Epithelial cell of esophagus (primary cell): ENCODE results near the gene STPG4.
"Not testable (repeated sequence)": the region's sequence is repeated elsewhere in the genome, so short reads cannot be mapped to it uniquely, and the experiment has no call there.

Experiments used
- DNase-seq: peaks from one replicate; pipeline ENCODE4 v3.0.0; 2010; ENCODE audit warnings: low read depth
- H3K4me3 ChIP-seq: 2 replicates; pipeline ENCODE4 v1.5.1; 2011; ENCODE audit warnings: mild to moderate bottlenecking, low read length, control low read depth
- TF ChIP-seq, protein P1 (sequence below): IDR thresholded peaks from 2 replicates; pipeline ENCODE4 v1.5.1; 2011; ENCODE audit warnings: low read depth, mild to moderate bottlenecking, low read length, control low read depth, inconsistent platforms; ENCODE audit not compliant: insufficient read depth; ENCODE audit errors: missing control alignments

The STPG4 gene

DNA sequence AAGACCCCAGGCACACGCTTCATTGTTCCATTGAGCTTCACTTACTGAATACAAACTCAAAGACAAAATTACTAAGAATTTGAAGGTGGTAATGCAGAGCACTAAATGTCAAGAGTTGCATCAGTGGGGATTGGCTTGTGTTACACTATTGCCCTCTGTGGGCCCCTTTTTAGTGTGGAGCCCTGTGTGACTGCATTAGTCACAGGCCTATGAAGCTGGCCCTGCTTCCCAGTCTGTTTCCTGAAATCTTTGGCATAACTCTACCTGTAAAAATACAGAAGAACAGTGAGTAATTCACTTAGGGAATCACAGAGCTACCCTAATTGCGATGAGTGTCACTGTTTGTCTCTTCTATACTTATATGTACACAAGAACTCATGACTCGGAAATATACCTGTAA is 40.0 kb upstream of the STPG4 start:
- TF ChIP-seq, protein P1, sequence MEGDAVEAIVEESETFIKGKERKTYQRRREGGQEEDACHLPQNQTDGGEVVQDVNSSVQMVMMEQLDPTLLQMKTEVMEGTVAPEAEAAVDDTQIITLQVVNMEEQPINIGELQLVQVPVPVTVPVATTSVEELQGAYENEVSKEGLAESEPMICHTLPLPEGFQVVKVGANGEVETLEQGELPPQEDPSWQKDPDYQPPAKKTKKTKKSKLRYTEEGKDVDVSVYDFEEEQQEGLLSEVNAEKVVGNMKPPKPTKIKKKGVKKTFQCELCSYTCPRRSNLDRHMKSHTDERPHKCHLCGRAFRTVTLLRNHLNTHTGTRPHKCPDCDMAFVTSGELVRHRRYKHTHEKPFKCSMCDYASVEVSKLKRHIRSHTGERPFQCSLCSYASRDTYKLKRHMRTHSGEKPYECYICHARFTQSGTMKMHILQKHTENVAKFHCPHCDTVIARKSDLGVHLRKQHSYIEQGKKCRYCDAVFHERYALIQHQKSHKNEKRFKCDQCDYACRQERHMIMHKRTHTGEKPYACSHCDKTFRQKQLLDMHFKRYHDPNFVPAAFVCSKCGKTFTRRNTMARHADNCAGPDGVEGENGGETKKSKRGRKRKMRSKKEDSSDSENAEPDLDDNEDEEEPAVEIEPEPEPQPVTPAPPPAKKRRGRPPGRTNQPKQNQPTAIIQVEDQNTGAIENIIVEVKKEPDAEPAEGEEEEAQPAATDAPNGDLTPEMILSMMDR: no peak
- H3K4me3 ChIP-seq: no peak overlapping the region
- peak; percentile 81 for DNase-seq

DNA sequence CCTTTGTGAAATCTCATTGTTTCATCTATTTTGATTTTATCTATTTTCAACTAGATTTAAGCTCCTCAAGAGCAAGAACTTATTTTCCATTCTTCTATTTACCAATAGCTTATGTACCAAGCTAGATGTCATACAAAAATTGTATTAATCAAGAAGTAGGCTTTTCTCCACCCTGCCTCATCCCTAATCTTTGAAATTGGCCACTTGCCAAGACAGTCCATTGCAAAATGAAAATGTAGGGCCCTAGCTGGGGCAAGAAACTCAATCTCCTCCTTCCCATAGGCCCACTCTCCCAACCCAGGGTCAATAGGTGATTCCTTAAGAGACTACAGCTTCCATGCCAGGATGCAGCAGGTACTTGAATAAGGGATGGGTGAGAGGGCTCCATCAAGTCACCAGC is 39.3 kb upstream of the STPG4 start:
- no peak for DNase-seq
- TF ChIP-seq, protein P1: no peak
- H3K4me3 ChIP-seq: no peak overlapping the region

DNA sequence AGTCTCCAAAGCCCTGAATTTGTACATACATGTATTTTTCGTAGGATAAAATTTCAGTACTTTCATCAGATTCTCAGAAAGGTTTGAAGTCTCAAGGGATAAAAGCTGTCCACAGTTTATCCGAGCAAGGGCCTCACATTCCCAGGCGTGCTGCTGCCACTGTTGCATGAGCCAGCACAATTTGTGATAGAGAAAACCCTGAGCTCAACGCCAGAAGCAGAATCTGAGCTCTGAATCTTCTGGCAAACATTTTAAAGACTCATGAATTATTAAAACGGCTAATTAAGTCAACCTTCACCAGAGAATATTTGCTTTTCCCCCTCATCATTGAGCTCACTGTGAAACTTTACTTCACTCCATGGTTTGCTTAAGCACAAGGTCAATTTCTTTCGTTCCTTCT is 38.5 kb upstream of the STPG4 start:
- TF ChIP-seq, protein P1: no peak
- no peak for DNase-seq
- H3K4me3 ChIP-seq: no peak overlapping the region

DNA sequence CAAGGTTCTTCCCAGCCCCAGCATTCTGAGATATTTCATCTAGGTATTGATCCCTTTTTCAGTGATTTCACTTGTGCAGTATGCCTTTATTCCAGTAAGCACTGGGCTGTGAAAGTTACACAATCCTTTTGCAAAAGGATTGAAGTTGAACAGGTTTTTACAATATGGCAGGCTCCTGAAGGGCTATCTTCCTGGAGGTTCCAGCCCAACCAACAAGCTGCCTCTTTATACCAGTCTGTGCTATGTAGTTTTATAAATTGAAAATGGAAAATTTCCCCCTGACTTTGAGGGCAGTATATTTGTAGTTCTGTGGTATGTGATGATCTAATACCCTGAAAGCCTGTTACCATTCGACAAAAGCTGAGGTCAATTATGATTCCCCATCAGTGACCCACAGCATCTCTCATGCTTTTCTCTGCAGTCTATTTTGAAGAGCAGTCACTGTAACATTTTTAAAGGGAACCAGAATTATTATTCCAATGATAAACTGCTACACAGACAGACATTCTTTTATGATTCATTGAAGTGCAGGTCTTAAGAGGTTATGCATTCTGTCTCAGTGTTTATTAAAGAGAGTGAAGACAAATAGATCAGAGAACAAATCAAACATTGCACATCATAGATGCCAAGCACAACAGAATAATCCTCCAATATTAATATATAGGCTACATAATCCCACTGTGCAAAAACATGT is 35.2 kb upstream of the STPG4 start:
- TF ChIP-seq, protein P1: no peak
- no peak overlapping the region for H3K4me3 ChIP-seq
- DNase-seq: peak; percentile 74

DNA sequence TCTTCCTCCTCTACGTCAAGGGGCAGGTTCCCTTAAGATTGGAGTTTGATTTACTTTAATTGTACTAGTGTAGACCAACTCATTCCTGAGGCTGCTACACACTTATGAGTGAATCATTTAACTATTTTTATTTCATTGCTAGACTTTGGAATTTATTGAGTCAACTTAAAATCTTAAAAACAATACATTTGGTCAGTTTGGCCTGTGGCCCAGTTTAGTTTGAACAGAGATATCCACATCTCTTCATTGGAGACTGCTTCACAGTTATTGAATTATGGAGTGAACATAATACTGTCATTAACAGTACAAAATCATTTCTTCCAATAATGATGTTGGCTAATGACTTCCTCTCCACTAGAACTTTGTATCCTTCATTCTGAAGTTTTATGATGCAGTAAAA is 34.5 kb upstream of the STPG4 start:
- TF ChIP-seq, protein P1: no peak
- peak; percentile 50 for DNase-seq
- no peak overlapping the region for H3K4me3 ChIP-seq

DNA sequence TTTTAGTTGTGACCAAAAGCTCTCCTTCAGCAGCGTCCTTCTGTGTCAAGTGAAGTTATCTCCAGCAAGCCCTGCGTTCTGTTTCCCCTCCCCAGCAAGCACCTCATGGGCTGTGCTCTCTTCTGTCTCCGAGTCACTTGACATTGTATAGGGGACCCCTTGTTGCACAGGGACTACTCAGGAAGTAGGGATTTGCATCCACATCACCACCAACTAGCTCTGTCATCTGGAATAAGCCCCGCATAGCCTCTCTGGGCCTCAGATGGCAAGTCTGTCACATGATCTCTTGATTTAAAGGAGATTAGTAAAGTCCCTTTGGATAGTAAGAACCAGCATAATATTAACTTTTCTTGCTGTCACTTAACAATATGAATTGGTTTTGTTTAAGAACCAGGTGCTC is 32.0 kb upstream of the STPG4 start:
- no peak for DNase-seq
- TF ChIP-seq, protein P1: no peak
- H3K4me3 ChIP-seq: no peak overlapping the region

DNA sequence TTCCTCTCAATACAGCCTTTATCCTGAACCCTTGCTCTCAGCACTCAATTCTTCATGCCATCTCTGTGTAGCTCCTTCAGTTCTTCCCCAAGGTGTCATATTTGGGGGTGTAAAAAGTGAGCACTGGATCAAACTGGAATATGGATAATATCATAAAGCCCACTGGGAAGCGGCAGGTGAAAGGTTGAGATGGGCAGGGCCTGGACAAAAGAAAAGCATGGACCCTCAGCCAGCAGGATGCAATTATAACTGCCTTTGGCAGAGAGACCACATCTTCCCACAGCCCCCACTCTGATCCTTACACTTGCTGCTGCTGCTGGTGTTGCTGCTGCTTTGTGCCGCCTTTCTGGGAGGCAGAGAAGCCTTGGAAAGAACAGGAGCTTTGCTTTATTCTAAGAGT is 31.2 kb upstream of the STPG4 start:
- DNase-seq: no peak
- H3K4me3 ChIP-seq: no peak overlapping the region
- TF ChIP-seq, protein P1: no peak

DNA sequence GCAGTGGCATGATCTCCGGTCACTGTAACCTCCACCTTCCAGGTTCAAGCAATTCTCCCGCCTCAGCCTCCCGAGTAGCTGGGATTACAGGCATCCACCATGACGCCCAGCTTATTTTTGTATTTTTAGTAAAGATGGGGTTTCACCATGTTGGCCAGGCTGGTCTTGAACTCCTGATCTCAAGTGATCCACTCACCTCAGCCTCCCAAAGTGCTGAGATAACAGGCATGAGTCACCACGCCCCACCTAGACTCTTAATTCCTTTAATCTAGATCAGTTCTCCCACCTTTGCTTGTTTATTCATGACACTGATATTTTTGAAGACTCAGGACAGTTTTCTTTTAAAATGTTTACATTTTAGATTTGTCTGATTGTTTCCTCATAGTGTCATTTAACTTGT is 30.0 kb upstream of the STPG4 start:
- not testable (repeated sequence) for H3K4me3 ChIP-seq, DNase-seq
